HG02943 (cell line): ENCODE measurements around the gene INSR.
"Not testable (repeated sequence)": the region's sequence is repeated elsewhere in the genome, so short reads cannot be mapped to it uniquely, and the experiment has no call there.

Source experiments
- ATAC-seq: cut with Tn5 transposase; IDR thresholded peaks from one replicate; pipeline ENCODE4 v1.9.1; 2021; ENCODE audit warnings: mild to moderate bottlenecking, low read depth, moderate library complexity; ENCODE audit not compliant: unreplicated experiment

The INSR gene

GRCh38 chr19:7106711-7107657 is 187.2 kb downstream of the INSR start:
- ATAC-seq, result no peak

DNA sequence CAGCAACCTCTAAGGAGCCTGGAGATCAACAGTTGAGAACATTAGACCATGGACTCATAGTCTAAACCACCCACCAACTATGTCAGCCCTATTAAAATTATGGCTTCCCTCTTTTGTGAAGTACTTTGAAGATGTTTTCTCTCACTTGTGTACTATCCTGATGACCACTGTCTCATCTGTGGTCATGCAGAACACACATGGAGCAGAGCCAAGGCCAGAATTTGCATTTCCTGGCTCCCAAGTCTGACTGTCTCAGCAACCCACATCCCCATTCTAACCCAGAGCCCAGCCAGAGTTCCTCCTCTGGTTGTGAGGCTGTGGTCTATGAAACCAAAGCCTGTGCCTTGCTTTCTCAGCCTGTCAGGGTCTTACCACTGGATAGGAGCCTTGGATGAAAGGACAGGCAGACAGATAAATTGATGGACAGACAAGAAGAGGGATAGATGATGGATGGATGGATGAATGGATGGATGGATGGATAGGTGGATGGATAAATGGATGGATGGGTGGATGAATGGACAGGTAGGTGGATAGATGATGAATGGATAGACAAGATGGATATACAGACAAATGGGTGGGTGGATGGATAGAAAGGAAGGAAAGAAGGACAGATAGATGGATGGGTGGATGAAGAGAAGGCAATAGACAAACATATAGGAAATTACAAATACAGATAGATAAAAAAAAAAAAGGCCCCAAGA is 189.3 kb downstream of the INSR start:
- ATAC-seq, result no peak

- no peak for ATAC-seq
Measured at GRCh38 chr19:7101498-7102253, 192.5 kb downstream of the INSR start.

GRCh38 chr19:7099597-7099921 is 194.7 kb downstream of the INSR start:
- no peak for ATAC-seq

- ATAC-seq, result peak; percentile 58
Measured at GRCh38 chr19:7098701-7099596, 195.3 kb downstream of the INSR start.

- no peak for ATAC-seq
Measured at GRCh38 chr19:7098096-7098495, 196.1 kb downstream of the INSR start.

DNA sequence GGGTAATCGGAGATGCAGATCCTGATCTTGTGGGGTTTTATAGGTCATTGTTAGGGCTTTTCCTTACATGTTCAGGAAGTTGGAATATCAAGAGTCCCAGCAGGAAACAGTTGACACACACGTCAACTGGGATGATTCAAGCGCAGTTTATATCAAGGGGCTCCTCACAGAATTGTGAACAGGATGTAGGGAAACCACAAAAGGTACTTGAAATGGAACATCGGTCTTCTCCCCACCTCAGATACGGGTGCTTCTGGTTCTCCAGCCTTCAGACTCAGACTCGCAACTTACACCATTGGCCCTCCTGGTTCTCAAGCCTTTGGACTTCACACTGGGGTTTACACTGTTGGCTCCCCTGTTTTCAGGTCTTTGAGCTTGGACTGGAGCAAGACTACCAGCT is 205.2 kb downstream of the INSR start:
- ATAC-seq, result no peak

DNA sequence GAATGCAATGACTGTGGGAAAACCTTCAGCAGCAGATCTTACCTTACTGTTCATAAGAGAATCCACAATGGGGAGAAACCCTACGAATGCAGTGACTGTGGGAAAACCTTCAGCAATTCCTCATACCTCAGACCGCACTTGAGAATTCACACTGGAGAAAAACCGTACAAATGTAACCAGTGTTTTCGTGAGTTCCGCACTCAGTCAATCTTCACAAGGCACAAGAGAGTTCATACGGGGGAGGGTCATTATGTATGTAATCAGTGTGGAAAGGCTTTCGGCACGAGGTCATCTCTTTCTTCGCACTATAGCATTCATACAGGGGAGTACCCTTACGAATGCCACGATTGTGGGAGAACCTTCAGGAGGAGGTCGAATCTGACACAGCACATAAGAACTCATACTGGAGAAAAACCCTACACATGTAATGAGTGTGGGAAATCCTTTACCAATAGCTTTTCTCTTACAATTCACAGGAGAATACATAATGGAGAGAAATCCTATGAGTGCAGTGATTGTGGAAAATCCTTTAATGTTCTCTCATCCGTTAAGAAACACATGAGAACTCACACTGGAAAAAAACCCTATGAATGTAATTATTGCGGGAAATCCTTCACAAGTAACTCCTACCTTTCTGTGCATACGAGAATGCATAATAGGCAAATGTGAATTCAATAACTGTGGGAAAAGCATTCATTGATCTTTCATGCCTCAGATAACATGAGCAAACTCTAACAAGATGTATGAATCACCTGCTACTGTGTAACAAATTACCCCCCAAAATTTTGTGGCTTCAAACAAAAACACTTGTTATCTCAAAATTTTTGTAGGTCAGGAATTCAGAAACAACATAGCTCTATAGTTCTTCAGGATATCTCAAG is 210.9 kb downstream of the INSR start:
- no peak for ATAC-seq

DNA sequence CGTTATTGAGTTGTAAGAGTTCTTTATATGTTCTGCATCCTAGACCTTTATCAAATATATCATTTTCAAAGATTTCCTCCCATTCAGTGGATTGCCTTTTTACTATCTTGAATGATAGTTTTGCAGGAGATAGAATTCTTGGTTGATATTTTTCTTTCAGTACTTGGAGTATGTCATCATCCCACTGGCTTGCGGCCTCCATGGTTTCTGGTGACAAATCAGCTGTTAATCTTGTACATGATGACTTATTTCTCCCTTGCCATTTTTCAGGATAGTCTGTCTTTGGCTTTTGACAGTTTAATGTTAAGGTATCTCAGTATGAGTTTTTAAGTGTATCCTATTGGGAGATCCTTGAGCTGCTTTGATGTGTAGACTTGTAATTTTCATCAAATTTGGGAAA is 216.2 kb downstream of the INSR start:
- no peak for ATAC-seq

DNA sequence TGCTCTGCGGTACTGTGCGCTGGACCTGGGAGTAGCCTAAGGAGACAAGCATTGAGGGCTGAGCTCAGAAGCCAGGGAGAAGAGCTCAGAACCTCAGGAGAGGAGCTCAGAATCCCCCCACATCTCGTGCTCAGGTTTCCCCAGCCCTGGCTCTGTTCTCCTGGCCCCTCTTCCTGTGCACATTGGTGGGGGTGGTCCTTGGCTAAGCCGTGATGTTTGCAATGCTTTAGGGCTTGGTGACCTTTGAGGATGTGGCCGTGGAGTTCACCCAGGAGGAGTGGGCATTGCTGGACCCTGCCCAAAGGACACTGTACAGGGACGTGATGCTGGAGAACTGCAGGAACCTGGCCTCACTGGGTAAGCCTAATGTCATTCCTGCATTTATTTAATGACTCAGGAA is 218.1 kb downstream of the INSR start:
- no peak for ATAC-seq

- ATAC-seq, result no peak
Measured at GRCh38 chr19:7074705-7075282, 219.4 kb downstream of the INSR start.

GRCh38 chr19:7072541-7072940 is 221.7 kb downstream of the INSR start:
- no peak for ATAC-seq

GRCh38 chr19:7069904-7070226 is 224.3 kb downstream of the INSR start:
- ATAC-seq, result peak; percentile 30

- peak; percentile 93 for ATAC-seq
Measured at GRCh38 chr19:7069042-7069903, 224.9 kb downstream of the INSR start, which contains the start of gene ZNF557. Gene ZNF557 (plus strand): TSS chr19:7069703. CDS start chr19:7075075, 5,372 bp downstream.

GRCh38 chr19:7068599-7068998 is 225.6 kb downstream of the INSR start:
- ATAC-seq, result no peak

- ATAC-seq, result no peak
Measured at GRCh38 chr19:7067716-7068115, 226.5 kb downstream of the INSR start.

DNA sequence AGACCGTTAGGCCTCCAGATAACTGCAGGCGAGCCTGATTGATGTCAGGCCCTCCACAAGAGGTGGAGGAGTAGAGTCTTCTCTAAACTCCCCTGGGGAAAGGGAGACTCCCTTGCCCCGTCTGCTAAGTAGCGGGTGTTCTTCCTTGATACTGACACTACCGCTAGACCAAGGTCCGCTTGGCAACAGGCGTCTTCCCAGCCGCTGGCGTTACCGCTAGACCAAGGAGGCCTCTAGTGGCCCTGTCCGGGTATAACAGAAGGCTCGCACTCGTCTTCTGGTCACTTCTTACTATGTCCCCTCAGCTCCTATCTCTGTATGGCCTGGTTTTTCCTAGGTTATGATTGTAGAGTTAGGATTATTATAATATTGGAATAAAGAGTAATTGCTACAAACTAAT is 227.1 kb downstream of the INSR start:
- not testable (repeated sequence) for ATAC-seq
